HG02759 (cell line): Measurements from ENCODE around the gene PARK7.

Experiments used
- ATAC-seq: cut with Tn5 transposase; IDR thresholded peaks from one replicate; pipeline ENCODE4 v1.9.1; 2021; ENCODE audit warnings: mild to moderate bottlenecking, moderate library complexity; ENCODE audit not compliant: unreplicated experiment

Gene PARK7

DNA sequence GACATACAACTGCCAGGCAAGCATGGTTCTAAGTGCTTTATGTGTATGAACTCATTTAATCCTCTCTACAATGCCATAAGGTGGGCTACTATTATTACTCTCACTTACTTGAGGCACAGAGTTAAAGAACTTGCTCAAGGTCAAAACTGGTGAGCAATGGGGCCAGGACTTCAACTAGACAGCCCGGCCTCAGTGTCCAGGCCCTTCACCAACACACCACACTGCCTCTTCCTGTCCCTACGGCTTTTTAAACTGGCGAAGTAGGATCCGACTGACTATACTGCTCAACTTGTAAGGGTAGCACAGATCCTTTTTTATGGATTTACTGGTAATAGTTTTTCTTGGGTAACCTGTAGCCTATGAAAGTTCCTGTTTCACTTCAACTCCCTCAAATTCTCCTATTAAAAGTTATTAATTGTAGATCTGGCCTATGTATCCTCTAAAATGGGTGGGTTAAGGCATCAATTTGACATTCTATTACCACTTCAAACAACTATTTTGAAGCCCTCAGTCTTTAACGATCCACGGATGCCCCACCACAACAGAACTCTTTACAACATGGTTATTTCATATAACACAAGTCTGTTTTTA is 60.3 kb downstream of the PARK7 start:
- no peak for ATAC-seq

DNA sequence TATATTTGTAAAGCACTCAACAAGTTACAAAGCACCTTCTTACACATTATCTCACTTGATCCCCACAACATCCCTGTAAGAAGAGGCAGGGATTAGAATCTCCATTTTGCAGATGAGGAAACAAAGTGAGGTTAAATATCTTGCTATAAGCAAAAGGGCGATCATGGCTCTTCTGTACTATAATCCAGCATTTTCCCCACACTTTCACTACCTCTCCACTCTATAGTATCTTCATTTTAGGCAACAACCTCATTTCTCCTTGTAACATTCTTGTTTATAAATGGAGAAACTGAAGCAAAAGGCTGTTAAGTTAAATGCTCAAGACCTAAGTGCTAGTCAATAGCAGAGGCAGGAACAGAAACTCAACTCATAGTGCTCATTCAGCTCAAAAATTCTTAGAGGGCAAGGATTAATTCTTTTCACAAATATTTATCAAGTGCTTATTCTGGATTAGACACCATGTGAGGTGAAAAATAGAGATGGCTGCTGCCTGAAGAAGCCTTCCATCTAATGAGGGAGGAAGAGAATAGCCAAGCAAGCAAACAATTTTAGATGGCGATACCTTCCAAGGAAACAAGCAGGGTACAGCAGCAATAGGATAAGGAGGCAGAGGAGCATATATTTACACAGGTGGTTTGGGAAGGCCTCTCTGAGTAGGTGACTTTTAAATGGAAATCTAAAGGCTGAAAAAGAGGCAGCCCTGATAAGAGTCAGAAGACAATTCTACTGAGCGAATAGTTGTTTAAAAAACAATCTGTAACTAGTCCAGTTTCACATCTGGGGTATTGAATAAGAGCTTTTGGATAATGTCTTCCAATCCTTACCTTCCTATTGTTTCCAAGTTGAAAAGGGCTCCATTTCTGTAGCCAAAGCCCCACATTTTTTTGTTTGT is 61.1 kb downstream of the PARK7 start:
- ATAC-seq = no peak

DNA sequence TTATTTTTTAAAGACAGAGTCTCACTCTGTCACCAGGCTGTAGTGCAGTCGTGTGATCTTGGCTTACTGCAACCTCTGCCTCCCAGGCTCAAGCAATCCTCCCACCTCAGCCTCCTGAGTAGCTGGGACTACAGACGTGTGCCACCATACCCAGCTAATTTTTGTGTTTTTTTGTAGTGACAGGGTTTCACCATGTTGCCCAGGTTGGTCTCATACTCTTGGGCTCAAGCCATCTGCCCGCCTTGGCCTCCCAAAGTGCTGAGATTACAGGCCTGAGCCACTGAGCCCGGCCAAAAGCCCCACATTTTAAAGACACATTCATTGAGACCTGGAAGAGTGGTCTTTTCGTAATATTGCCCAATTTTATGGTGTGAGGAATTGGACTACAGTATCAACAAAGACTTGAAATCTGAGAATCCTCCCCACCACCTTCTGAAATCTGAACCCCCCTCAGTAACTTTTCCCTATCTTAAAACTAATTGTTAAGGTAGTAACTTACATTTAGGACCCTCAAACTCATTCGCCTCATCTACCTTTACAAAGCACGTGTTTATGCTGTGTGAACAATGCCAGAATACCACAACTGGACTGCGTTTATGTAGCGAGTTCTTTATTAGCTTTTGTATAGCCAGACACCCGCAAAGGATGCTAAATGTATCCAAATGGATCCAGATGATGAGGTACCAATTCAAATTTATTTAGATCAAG is 61.9 kb downstream of the PARK7 start:
- no peak for ATAC-seq

DNA sequence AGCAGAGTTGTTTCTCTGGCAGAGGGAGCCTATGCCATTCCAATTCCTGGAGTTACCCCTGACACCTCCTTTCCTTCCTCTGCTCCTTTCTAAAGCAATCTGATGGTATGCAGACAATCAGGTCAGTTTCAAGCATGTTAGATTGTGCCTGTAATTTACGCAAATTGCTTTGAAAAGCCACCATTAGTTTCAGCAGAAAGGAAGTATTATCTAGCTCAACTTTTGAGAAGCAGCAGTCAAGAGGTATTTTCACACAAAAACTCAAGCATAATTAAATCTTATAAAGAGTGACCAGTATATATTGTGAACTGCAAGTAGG is 62.4 kb downstream of the PARK7 start:
- ATAC-seq = no peak

DNA sequence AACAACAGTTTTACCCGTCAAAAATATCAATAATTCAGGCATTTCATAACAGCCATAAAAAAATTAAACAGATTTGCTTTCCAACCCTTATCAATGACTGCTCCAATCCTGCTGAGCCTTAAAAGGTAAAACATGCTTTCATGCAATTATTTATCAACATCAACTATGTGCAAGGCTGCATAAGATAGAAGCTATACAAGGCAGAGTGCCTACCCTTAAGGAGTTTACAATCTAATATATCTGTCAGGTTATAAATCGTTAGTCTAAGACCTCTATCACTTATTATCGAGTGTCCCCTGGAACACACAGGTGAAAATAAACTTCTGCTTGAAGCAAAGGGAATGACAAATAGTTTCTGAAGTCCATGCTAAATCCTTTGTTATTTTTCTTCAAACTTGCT is 62.8 kb downstream of the PARK7 start:
- no peak for ATAC-seq

DNA sequence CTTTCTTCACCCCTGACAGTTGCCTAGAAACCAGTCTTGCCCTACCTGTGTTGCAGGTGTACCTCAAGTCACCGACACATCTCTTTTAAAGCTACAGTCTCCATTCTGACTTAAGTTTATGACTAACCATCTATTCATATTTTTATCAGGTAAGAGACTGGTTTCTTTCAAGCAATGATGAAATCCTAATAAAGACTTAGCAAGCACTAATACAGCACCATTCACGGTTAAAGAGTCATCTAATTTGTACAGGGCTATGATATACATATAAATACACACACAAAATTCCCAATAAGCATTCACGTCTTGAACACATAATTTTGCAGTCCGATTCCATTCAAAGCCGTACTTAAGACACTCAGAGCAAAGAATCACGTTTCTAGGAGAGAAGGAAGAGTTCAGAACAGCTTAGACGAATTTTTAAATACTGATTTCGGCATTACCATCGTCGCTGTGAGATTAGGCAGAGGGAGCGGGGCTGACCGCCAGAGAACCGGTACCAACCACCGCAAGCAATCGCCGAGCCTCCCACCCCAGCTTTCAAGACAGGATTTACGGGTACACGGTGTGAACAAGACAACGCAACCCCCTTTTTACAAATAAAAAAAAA is 63.7 kb downstream of the PARK7 start:
- ATAC-seq = no peak

DNA sequence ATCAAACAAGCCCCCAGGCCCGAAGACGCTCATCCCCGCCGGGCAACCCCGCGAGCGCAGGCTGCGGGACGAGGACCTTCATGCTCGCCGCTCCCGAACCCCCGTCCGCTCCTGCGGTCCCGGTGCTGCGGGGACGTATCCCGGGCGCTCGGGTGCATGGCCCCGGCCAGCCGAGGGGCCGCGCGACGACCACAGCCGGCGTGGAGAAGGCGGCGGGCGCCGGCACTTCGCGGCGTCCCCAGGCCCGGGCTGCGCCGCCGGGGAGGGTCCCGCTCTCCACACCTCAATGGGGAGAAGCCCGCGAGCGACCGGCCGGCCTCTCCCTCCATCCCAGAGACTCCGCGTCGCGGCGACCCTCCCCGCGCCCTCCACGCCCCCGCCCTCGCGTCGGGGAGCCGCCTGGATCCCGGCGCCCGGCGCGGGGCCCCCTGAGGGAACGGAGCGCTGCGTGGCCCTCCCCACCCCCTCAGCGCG is 64.2 kb downstream of the PARK7 start:
- ATAC-seq = peak; percentile 35

DNA sequence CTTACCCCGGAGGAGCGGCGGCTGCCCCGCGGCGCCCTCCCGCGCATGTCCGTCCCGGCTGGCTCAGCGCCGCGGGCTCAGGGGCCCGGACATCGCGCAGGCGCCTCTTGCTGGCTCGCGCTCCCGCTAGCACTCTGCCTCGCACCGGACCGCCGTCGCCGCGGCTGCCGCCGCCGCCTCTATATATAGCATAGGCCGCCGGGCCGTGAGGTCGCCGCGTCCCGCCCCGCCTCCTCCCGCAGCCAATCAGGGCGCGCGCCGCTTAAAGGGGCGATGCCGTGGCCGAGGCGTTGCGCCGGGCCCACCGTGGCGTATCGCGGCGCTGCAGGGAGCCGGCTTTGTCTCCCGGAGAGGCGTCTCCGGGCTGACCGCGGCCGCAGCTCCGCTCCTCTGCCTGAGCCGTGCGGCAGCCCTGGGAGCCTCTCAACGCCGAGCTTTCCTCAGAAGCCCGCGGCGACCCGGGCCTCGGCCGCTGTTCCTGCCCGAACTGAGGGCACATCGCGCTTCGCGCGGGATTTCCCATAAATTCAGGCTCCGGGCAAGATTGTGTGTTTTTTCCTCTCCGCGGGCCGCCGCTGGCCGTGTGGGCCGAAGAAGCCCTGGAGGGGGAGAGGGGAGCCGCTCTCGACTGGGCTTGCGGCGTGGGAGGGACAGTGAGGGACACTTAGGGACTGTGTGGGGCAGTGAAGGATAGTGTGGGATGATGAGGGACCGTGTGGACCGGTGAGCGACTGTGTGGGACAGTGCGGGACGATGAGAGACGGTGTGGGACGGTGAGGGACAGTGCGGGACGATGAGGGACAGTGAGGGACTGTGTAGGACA is 64.9 kb downstream of the PARK7 start, which contains the start of gene ERRFI1:
Gene ERRFI1 (minus strand): TSS at position 157 of the 823 bp plus-strand sequence. CDS start 10,690 bp downstream, outside the sequence.
- peak; percentile 93 for ATAC-seq

DNA sequence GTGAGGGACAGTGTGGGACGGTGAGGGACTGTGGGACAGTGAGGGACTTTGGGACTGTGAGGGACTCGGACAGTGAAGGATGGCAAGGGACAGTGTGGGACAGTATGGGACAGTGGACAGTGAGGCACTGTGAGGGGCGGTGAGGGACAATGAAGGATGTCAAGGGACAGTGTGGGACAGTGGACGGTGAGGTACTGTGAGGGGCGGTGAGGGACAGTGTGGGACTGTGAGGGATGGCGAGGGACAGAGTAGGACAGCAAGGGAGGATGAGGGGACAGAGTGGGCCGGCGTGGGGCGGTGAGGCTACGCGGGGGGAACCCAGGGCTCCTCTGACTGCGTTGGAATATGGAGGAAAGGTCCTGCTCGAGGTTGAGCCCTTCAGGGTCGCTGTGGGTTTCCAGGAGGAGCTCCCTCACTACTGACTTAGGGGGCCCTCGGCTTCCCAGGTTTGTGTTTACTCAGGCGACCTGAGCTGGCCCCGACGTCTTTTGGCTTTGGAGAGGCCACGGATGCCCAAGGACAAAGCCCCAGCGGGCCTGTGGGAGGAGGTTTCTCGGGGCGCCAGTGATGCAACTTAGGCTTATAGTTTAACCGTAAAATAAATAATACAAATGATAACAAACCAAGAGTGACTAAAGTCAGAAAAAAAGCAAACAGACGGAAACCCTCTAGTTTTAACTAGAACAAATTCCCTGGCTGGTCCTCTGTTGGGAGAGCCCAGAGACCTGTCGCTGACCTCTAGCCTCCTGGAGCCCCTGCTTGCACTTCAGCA is 65.7 kb downstream of the PARK7 start:
- no peak for ATAC-seq

DNA sequence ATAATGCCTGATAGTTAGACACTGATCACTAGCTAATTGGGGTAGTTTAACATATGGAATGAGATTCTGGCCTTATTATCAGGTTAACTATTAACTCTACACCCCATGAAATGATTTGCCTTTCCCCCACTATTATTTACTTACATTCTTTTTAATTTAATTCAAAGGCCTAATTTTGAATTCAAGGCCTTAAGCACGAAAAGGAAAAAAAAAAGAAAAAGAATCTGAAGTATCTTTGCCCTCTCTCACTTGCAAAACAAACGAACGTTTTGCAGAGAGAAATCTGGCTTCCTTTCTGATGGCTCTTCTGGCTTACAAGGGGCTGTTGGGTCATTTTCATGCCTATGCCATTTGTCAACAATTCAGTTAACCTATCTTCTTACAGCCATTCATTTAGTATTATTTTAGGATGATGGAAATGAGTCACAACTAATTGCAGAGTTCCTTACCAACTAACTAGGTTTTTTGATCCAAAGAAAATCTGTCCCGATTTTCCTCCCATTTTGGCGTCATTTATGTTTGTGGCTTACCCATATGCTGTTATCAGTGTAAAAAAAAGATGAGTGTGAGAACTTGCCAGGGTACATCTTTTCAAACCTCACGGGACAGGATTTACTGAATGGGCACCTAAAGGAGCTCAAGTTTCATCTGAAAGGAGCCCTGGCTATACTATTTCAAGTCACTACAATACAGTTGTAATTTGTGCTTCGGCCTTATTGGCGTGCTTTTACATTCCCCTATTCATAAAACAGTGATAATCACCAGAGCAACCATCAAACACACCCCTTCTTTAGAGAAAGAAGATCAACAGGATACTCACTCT is 66.4 kb downstream of the PARK7 start:
- no peak for ATAC-seq

DNA sequence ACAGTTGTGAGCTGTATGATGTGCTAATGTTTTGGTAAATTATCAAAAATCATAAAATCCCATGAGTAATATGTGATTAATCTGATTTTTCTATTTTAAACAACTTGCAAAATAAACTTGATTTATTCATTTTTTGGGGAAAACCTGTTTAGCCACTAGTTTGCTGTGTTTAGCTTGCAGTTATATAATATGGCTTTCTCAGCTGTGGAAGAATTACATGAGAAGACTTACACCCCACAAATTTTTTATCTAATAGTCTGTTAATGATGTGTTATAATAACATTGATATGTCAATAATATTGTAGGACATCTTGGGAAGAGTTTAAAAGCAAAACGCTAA is 67.0 kb downstream of the PARK7 start:
- ATAC-seq = no peak

DNA sequence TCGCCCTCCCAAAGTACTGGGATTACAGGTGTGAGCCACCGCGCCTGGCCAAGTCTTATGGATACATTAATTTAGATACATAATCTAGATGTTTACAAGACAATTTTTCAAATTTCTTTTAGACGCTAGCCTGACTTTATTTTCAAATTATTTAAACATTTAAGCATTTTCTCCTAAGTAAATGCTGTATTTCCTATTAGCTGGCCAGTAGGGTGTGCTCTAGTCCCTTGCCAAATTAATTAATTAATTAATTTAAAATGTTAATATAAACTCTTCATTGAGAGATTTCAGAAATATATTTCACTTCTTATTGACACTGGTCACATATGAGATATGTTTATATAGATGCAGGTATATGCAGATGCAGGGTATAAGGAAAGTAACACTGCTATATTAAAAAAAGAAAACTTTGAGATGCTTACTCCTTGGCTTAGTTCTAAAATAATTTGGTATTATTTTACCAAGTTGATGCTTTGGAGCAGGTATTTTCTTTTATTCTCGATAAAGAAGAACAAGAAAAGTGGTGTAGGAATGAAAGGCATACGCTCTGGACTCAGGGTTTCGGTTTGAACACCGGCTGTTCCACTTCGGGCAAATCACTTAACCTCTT is 69.8 kb downstream of the PARK7 start:
- ATAC-seq = no peak

DNA sequence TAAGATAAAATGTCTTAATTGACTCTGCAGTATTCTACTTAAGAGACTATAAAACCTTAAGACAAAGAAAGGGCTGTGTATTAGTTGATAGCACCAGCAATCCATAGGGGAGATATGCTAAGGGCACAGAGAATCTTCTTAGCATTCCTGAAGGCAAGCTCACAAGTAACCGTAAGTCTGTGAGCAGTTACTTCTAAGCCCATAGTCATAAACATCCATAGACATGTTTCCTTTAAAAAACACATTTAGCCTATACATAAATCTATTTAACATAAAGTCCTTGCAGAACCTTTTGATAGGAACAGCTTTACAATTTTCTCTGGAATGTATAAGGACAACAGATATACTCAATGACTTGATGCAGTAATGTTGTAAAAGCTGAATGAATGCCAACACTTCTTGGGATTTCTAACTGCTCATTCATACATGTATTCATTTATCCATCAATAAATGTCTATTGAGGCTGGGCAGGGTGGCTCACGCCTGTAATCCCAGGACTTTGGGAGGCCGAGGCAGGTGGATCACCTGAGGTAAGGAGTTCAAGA is 70.9 kb downstream of the PARK7 start:
- no peak for ATAC-seq

DNA sequence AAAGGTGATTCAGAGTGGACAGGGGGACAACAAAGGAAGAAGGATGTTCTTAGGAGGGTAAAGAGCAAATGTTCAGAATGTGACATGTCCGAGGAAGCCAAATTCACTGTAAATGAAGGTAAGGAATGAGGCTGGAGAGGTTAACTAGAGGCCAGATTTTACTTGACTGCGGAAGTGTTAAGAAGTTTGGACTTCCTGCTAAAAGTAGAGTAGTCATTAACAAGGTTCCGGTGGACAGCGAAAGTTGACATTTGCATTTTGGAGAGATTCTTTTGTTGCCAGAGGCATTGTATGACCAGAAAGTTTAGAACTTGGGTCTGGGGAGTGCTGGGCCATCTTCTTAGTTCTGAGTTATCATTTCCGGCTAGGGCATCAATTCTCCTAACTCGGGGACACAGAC is 71.8 kb downstream of the PARK7 start:
- ATAC-seq = no peak
